Measurements from ENCODE around the gene APOOL.
"Not testable (repeated sequence)": the region's sequence is repeated elsewhere in the genome, so short reads cannot be mapped to it uniquely, and the experiment has no call there.

The APOOL gene

GRCh38 chrX:85077247-85077646 is 73.6 kb downstream of the APOOL start:
- not testable (repeated sequence) for DNase-seq (ENCODE audit: low read depth in 1 of 2, low spot score in 1 of 2)

- no peak for DNase-seq (ENCODE audit: low read depth in 1 of 2, low spot score in 1 of 2)
These were observed 81.2 kb downstream of the APOOL start for GRCh38 chrX:85084770-85085393.

- no peak for DNase-seq (ENCODE audit: low read depth in 1 of 2, low spot score in 1 of 2)
These were observed 85.7 kb downstream of the APOOL start for GRCh38 chrX:85089321-85089840.

GRCh38 chrX:85107407-85107806 is 103.7 kb downstream of the APOOL start:
- DNase-seq (ENCODE audit: low read depth in 1 of 2, low spot score in 1 of 2) = no peak

- no peak for DNase-seq (ENCODE audit: low read depth in 1 of 2, low spot score in 1 of 2)
These were observed 104.5 kb downstream of the APOOL start for GRCh38 chrX:85108165-85108564.

GRCh38 chrX:85109235-85109634 is 105.6 kb downstream of the APOOL start:
- no peak for DNase-seq (ENCODE audit: low read depth in 1 of 2, low spot score in 1 of 2)

- DNase-seq (ENCODE audit: low read depth in 1 of 2, low spot score in 1 of 2) = no peak
These were observed 107.7 kb downstream of the APOOL start for GRCh38 chrX:85111347-85111746.

- no peak for DNase-seq (ENCODE audit: low read depth in 1 of 2, low spot score in 1 of 2)
These were observed 108.6 kb downstream of the APOOL start for GRCh38 chrX:85112293-85112692.

GRCh38 chrX:85113746-85114145 is 110.1 kb downstream of the APOOL start:
- no peak for DNase-seq (ENCODE audit: low read depth in 1 of 2, low spot score in 1 of 2)

GRCh38 chrX:85114171-85114570 is 110.5 kb downstream of the APOOL start:
- no peak for DNase-seq (ENCODE audit: low read depth in 1 of 2, low spot score in 1 of 2)

GRCh38 chrX:85114776-85115175 is 111.1 kb downstream of the APOOL start:
- no peak for DNase-seq (ENCODE audit: low read depth in 1 of 2, low spot score in 1 of 2)

- DNase-seq (ENCODE audit: low read depth in 1 of 2, low spot score in 1 of 2) = no peak
These were observed 111.6 kb downstream of the APOOL start for GRCh38 chrX:85115252-85115651.

- no peak for DNase-seq (ENCODE audit: low read depth in 1 of 2, low spot score in 1 of 2)
These were observed 132.7 kb downstream of the APOOL start for GRCh38 chrX:85136409-85136808.

- no peak for DNase-seq (ENCODE audit: low read depth in 1 of 2, low spot score in 1 of 2)
These were observed 135.7 kb downstream of the APOOL start for GRCh38 chrX:85139422-85139821.

GRCh38 chrX:85140964-85141363 is 137.3 kb downstream of the APOOL start:
- no peak for DNase-seq (ENCODE audit: low read depth in 1 of 2, low spot score in 1 of 2)

Data from activated T-helper 1 cell treated with anti-CD3 and anti-CD28 coated beads, Interleukin-2, amount 50 U/mL, for 16 hours (primary cell).